Glomerular visceral epithelial cell (primary cell): ENCODE measurements around the gene DVL2.
"Not testable (repeated sequence)": the region's sequence is repeated elsewhere in the genome, so short reads cannot be mapped to it uniquely, and the experiment has no call there.

Source experiments
- DNase-seq: peaks from one replicate; pipeline ENCODE4 v3.0.0-alpha.2; 2016; ENCODE audit errors: extremely low spot score

The DVL2 gene

DNA sequence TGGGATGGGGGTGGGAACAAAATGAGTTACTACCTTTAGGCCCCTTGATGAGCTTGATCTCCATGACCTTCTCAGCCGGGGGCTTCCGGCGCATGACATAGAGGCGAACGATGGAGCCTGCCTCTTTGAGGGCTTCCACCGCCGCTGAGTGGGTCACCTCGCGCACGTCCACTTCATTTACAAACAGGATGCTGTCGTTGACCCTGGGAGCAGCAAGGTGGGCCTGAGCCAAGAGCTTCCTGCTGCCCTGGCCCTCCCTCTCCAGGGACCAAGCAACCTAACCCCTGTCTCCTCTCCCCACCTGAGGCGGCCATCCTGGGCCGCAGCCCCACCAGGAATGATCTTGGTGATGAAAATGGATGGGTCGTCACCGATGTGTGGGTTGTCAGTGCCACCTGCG lies 30.9 kb downstream of the DVL2 start:
- no peak for DNase-seq

- no peak for DNase-seq
Observed at GRCh38 chr17:7196651-7197401, 37.5 kb downstream of the DVL2 start.

- no peak for DNase-seq
Observed at GRCh38 chr17:7195971-7196370, 38.3 kb downstream of the DVL2 start.

GRCh38 chr17:7192271-7192937 lies 41.9 kb downstream of the DVL2 start:
- no peak for DNase-seq

DNA sequence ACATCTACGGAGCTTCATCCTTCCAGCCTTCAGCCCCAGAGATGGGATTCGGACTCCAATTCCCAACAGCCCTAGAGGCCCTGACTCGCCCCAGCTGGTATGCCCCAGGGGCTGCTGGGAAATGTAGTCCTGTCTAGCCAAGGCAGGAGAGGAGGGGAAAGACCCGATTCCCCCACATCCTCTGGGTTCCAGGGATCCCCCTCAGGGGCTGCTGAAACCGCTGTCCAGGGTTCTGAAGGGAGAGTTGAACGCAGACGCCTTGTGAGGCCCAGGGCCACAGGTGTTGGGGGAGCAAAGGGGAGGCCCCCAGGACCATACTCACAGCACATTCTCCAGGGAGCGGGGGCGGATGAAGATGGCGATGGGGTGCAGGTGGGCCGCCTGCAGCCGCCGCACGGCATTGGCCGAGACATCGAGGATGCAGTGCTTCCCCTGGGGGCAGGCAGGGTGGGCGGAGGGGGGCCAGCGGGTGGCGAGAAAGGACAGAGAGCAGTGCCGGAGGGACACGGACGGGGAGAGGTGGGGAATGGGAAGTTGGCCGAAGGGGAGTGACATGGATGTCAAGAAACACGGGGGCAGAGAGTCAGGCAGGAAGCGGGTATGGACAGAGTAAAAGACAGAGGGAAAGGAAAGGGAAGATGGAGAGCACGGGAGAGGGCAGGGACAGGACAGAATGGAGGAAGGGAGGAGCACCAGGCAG lies 42.6 kb downstream of the DVL2 start:
- no peak for DNase-seq

DNA sequence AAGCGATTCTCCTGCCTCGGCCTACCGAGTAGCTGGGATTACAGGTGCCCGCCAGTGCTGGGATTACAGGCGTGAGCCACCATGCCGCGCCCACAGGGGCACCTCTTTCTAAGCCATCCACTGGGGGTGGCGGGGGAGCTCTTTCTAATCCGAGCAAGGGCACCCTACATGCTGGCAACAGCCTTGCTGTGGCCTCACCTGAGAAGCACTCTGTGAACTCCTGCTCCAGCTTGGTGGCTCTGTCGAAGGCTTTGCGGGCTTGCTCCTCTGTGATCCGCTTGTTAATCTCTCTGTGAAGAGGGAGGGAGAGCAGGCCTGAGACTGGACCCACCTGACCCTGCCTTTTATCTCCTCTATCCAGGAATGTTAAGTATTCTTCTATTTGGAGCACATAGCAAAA lies 43.2 kb downstream of the DVL2 start:
- no peak for DNase-seq

GRCh38 chr17:7190276-7190917 lies 43.9 kb downstream of the DVL2 start:
- no peak for DNase-seq

- no peak for DNase-seq
Observed at GRCh38 chr17:7186241-7186640, 48.1 kb downstream of the DVL2 start.

DNA sequence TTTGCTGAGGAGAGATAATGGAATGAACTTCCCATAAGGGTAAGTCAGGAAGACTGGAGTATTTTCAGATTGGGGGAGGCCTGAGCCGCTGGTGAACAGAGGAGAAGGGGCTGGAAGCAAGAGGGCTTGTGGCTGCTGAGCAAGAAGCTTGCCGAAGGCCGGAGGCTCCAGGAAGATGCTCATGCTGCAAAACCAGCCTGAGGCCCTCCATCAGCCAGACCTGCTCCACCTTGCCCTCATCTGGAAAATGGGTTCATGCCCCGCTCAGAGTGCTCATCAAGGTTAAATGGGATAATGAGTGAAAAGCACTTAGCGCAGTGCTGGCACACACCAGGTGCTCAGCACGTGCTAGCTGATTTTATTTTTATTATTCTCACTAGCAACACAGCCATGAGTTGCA lies 49.7 kb downstream of the DVL2 start:
- DNase-seq: no peak

GRCh38 chr17:7184091-7184488 lies 50.2 kb downstream of the DVL2 start:
- peak; percentile 78 for DNase-seq

DNA sequence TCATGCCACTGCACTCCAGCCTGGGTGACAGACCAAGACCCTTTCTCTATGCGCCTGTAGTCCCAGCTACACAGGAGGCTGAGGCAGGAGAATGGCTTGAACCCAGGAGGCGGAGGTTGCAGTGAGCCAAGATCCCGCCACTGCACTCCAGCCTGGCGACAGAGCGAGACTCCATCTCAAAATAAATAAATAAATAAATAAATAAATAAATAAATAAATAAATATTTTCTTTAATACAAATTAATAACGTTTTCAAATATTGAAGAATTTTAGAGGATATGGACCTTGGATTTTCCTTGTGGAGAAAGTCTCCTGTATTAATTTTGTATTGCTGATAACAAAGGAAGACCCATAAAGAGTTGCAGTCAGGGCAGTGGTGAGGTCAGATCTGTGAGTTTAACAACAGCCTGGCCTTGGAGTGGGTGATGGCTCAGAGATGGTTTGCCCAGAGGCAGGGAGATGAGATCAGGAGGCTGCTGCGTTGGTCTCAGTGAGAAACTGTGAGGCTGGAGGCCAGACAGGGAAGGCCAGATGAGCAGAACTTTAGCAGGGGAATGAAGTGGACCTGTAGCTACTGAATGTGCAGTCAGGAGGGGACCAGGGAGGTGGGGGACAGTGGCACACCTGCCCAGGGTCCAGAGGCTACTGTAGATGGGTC lies 50.8 kb downstream of the DVL2 start:
- DNase-seq: peak; percentile 41

DNA sequence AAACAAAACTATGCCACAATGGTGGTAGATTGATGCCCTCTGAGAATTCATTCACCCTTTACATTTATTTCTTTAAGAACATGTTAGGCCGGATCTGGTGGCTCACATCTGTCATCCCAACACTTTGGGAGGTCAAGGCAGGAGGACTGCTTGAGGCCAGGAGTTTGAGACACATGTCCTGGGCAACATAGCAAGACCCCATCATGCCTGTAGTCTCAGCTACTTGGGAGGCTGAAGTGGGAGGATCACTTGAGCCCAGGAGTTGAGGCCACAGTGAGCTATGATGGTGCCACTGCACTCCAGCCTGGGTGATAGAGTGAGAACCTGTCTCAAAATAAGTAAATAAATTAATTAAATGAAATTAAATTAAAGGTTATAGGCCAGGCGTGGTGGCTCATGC lies 52.2 kb downstream of the DVL2 start:
- not testable (repeated sequence) for DNase-seq

DNA sequence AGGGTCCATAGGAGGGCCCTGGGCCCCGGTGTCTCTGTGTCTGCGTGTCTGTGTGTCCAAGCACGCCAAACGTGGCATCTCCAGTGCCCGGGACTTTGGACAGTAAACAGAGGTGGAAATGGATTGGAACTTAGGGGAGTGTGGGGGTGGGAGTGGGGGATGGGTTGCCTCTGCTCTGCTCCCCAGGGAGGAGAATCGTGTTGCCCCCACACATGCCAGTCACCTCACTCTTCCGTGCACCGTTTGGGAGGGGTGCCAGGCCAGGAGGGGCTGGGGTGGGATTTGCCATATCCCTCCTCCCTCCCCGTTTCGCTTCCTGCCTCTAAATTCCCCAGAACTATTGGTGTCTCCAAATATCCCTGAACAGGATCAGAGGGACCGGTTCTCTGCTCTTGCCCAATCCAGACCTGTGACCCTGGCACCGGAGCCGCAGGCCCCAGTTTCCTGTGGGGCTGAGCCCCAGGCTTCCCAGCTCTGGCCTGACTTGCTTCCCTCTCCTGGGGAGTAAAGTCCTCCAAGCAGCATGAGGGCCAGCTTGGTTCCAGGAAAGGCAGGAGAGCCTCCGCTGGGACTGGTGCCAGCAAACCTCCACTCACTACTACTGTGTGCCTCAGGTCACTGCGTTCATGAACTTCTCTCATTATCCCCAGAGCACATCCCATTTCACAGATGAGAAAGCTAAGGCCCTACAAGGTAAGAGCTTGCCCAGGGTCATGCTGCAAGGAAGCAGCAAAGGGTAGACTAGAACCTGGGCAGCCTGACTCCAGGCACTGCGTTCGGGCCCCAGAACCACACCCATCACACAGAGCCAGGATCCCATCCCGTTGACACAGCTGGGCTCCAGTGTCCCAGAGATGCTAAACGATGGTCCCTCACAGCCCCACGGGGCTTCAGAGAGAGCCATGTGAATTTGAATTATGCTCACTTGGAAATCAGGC lies 54.7 kb downstream of the DVL2 start, which contains the start of gene ASGR1:
TSS of gene ASGR1 (minus strand) at position 54 of the 938 bp plus-strand sequence. CDS start 807 bp downstream, outside the sequence.
- no peak for DNase-seq

DNA sequence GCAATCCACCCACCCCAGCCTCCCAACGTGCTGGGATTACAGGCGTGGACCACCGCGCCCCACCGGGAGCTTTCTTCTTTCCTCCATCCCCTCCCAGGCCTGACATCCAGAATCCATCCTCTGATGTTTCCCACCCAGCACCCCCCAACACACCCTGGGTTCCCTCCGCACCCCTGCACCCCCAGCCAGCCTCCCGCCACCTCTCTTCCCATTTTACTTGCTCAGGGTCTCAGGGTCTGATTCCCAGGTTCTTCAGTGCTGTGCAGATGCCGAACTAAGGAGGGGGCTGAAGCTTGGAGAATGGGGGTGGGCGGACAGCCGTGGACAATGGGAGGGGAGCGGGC lies 55.4 kb downstream of the DVL2 start:
- no peak for DNase-seq

GRCh38 chr17:7177954-7178477 lies 56.3 kb downstream of the DVL2 start:
- no peak for DNase-seq

GRCh38 chr17:7177191-7177953 lies 56.9 kb downstream of the DVL2 start:
- peak; percentile 65 for DNase-seq

- no peak for DNase-seq
Observed at GRCh38 chr17:7176841-7177190, 57.5 kb downstream of the DVL2 start.

DNA sequence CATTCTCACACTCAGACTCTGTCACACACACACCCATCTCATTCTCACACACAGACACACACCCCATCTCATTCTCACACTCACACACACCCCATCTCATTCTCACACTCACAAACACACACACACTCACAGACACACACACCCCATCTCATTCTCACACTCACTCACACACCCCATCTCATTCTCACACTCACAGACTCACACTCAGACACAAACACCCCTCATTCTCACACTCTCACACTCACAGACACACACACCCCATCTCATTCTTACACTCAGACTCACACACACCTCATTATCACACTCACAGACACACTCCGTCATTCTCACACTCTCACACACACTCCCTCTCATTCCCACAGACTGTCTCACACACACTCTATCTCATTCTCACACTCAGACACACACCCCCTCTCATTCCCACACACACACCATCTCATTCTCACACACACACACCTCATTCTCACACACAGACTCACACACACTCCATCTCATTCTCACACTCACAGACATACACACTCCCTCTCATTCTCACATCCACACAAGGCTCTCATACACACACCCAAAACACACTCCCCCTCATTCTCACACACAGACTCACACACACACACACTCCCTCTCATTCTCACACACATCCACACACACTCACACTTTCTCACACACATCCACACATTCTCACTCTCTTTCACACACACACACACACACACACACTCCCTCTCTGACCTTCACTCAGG lies 58.0 kb downstream of the DVL2 start:
- DNase-seq: no peak
